GM12891 (cell line): ENCODE results near the gene ARHGAP8.

Experiments used
- DNase-seq: peaks from one replicate; pipeline ENCODE4 v3.0.0; 2011; ENCODE audit warnings: low spot score; ENCODE audit not compliant: insufficient read length
- FAIRE-seq: peaks from 2 replicates; lab custom pipeline; 2011; peaks lifted over from hg19 to GRCh38; lab: Jason Lieb, UNC
- PAX5 ChIP-seq: IDR thresholded peaks from 2 replicates; pipeline ENCODE4 v1.6.1; 2011; ENCODE audit warnings: low read length, moderate library complexity, mild to moderate bottlenecking; ENCODE audit not compliant: insufficient read depth, severe bottlenecking
- POLR2A ChIP-seq: IDR thresholded peaks from 2 replicates; pipeline ENCODE4 v1.6.1; 2011; ENCODE audit warnings: low read depth, low read length, control low read depth
- POLR2AphosphoS5 ChIP-seq: IDR thresholded peaks from 2 replicates; pipeline ENCODE4 v1.6.1; 2011; ENCODE audit warnings: low read depth, low read length, control low read depth
- POU2F2 ChIP-seq: IDR thresholded peaks from 2 replicates; pipeline ENCODE4 v1.6.1; 2011; ENCODE audit warnings: low read depth, mild to moderate bottlenecking, control low read depth, low read length, moderate library complexity
- SPI1 ChIP-seq: IDR thresholded peaks from 2 replicates; pipeline ENCODE4 v1.6.1; 2011; ENCODE audit warnings: low read depth, low read length, control low read depth
- TAF1 ChIP-seq: IDR thresholded peaks from 2 replicates; pipeline ENCODE4 v1.6.1; 2011; ENCODE audit warnings: low read depth, low read length, control low read depth

The ARHGAP8 gene

DNA sequence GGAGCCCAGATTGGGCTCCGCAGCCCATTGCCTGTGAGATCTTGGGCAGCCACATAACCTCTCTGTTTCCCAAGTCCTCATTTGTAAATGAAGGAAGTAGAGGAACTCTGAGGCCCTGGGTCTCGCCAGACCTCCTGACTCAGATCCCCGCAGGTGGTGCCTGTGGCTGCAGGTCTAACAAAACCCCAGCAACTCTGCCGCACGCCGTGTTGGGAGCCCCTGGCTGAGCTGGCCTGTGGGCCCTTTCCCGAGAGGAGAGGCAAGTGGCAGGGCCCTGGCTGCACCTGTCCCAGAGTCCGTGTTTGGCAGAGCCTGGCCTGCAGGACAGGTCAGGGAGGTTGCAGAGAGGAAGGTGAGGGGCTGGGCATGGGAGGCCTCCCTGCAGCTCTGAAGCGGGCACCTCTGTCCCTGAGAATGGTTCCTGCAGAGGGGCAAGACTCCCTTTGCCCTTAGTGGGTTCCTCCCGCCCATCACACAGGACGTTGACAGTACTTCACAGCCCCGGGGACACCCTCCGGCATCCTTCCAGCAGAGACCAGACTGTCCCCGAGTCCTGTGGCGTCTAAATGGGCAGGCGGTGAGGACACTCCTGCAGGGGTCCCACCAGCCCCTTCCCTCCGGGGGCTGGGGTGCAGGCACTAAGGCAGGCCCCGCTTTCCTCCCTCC is 67.7 kb downstream of the ARHGAP8 start:
- DNase-seq, result no peak
- TF ChIP-seq POLR2A (no peak), POU2F2 (no peak), POLR2AphosphoS5 (no peak), SPI1 (no peak), PAX5 (no peak), TAF1 (no peak)
- FAIRE-seq, result no peak

DNA sequence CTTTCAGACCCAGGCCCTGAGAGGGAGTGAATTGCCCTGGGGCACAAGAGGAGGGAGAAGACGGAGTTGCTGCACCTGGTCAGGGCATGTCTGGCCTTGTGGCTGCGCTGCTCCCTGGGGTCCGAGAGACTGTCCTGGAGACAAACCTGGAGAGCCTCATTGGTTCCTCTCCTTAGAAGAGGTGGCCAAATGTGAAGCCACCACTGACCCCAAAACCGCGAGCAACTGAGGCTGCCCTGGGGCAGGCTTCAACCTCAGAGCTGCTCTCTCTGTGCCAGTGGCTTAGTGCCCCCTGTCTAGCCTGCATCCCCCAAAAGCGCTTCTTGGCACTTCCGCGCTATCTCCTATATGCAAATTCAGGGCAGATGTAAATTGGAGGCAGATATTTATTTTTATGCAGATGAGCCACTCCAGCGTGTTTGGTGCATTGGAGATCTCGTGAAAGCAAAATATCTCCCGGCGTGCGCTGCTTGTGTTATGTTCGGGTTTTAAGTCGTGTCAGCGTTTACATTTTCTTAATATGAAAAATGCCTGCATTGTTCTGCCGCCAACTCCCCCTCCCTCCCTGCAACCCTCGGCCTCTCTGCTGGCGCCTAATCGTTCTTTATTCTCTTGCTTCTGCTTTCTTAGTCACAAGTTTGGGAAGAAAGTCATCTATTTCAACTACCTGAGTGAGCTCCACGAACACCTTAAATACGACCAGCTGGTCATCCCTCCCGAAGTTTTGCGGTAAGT is 69.5 kb downstream of the ARHGAP8 start:
- TF ChIP-seq POLR2A (no peak), SPI1 (no peak), TAF1 (no peak), POLR2AphosphoS5 (no peak), PAX5 (no peak), POU2F2 (no peak)
- DNase-seq (no peak), FAIRE-seq (no peak)

DNA sequence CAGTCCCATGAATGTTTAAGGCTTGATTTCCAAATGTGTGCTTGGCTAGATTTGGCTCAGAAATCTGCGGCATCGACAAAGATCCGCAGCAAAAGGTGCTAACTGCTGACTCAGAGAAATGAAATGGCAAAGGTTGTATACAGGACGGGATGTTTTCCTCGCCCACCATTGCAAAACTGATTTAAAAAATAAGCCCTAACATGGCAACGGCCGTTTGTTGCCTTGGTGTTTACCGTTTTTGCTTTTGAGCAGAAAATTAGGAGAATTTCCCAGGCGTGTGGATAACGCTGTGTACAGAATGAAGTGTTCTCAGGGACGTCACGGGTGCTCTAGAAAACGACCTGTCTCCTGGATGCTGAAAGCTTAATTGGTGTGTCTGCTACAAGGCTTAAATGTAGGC is 70.2 kb downstream of the ARHGAP8 start:
- DNase-seq (no peak), FAIRE-seq (no peak)
- TF ChIP-seq SPI1 (no peak), TAF1 (no peak), PAX5 (no peak), POLR2A (no peak), POLR2AphosphoS5 (no peak), POU2F2 (no peak)

DNA sequence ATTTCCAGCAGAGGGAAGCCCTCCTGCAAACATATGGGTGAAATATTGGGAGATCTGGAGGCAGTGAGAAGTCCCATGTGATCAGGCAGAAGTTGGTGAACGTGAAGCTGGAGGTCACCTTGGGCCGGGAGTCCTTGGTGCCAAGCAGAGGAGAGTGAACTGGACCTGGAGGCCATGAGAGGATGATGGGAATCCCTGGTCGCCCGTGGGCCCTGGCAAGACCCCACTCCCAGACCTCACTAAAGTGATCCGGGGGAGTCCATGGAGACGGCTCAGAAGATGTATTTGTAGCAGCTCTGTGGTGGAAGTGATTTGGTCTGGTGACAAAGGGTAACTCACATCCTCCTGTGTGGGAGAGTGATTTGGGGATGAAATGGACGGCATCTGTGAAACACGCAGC is 71.0 kb downstream of the ARHGAP8 start:
- FAIRE-seq (no peak), DNase-seq (no peak)
- no peak for TF ChIP-seq POLR2A
- TF ChIP-seq PAX5, result no peak
- no peak for TF ChIP-seq TAF1
- no peak for TF ChIP-seq POLR2AphosphoS5
- TF ChIP-seq POU2F2, result no peak
- no peak for TF ChIP-seq SPI1

DNA sequence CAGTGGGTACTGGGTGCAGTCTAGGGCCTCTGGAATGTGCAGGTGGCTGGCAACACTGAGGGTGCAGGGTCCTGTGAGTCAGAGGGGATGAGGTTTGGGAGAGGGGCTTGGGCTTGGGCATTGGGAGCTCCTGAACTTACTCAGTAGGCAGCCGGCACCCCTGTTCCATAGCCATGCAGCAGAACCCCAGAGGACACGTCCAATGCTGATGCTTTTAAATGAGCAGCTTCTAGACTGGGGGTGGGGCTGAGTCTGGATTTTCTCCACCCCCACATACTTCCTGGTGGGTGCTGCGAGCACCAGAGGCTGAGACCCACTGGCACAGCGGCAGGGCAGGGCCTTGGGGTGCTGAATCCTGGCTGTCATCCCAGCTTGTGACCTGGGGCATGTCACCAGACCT is 71.4 kb downstream of the ARHGAP8 start:
- TF ChIP-seq SPI1, result no peak
- no peak for TF ChIP-seq POU2F2
- TF ChIP-seq TAF1, result no peak
- TF ChIP-seq POLR2AphosphoS5, result no peak
- no peak for TF ChIP-seq PAX5
- TF ChIP-seq POLR2A, result no peak
- FAIRE-seq, result no peak
- no peak for DNase-seq

DNA sequence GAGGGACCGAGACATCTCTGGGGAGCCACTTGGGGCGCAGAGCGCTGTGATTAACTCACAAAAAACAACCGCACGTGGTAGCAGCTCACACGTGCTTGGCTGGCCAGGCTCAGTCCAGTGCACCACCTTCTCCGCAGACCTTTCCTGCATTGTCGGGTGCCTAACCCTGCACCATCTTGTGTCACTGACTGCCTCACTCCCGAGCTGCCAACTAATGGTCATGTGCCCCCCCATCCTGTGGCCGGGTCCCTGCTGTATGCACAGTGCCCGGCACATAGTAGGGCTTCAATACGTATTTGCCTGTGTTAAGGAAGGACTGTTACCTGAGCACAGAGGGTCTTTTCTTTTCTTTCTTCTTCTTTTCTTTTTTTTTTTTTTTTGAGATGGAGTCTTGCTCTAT is 71.9 kb downstream of the ARHGAP8 start:
- FAIRE-seq, result no peak
- TF ChIP-seq PAX5 (no peak), TAF1 (no peak), POU2F2 (no peak), POLR2A (no peak), POLR2AphosphoS5 (no peak), SPI1 (no peak)
- no peak for DNase-seq

DNA sequence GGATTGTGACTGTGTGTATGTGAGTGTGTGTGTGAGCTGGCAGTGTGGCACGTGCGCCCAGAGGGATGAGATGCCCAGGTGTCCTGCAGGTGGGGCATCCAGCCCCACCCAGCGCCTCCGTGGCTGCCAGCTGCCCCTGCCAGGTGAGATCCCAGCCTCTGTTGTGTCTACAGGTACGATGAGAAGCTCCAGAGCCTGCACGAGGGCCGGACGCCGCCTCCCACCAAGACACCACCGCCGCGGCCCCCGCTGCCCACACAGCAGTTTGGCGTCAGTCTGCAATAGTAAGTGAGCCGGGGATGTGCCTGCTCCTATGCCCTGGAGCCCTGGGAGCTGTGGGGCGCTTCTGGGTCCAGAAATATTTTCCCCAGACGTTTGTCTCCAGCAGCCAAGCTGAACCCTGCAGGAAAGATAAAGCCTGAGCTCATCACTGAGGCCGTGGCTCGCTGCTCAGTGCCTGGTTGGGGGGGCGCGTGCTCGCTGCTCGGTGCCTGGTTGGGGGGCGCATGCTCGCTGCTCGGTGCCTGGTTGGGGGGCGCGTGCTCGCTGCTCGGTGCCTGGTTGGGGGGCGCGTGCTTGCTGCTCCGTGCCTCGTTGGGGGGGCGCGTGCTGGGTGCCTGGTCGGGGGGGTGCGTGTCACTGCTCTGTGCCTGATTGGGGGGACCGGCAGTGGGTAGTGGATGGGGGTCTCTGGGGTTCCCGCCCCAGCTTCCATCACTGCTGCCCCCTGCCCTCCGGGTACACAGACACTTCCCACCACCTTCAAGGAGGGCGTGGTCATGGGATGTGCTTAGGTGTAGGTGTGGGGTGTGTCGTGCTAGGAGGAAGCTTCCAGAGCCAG is 73.2 kb downstream of the ARHGAP8 start:
- DNase-seq (no peak), FAIRE-seq (no peak)
- TF ChIP-seq POLR2A, result no peak
- TF ChIP-seq SPI1, result no peak
- no peak for TF ChIP-seq POLR2AphosphoS5
- TF ChIP-seq PAX5, result no peak
- TF ChIP-seq POU2F2, result no peak
- TF ChIP-seq TAF1, result no peak

DNA sequence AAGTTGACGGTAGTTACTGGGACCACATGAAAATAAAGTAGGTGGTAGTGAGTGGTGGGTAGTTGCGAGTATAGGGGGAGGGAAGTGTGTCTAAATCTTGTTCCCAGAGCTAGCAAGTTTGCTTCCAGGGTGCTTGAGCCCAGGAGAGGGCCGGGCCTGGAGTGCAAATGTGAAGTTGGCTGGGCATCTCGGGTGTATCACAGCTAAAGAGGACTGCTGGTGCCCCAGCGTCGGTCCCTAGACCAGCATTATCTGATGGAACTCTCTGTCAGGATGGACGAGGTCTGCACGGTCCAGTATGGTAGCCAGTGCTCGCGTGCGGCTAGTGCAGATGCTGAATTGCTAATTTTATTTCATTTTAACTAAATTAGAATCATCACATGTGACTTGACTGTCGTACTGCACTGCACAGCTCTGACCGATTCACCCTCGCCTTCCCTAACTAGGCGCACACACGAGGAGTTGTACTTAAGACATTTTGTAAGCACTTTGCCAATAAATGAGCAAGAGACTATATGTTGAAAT is 75.4 kb downstream of the ARHGAP8 start:
- TF ChIP-seq POLR2A (no peak), POU2F2 (no peak), TAF1 (no peak), POLR2AphosphoS5 (no peak)
- FAIRE-seq (no peak), DNase-seq (no peak)

DNA sequence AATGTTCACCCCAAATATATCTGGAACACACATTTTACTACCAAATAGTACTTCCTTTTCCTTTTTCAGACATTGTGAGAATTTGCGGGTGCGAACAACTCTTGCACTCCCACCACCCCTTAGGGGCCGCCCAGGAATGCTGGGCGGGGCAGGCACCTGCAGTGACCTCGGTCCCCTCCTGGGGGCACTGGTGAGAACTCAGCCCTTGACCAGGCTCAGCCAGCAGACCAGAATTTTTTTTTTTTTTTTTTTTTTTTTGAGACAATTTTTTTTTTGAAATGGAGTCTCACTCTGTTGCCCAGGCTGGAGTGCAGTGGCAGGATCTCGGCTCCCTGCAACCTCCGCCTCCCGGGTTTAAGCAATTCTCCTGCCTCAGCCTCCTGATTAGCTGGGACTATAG is 75.8 kb downstream of the ARHGAP8 start:
- no peak for FAIRE-seq
- no peak for DNase-seq
- TF ChIP-seq TAF1 (no peak), POLR2AphosphoS5 (no peak), POLR2A (no peak)
